SH-SY5Y (cell line): ENCODE data around the gene RPL18.

Experiments
- GATA2 ChIP-seq: IDR thresholded peaks from 2 replicates; pipeline ENCODE4 v1.6.1; 2011; ENCODE audit warnings: mild to moderate bottlenecking, low read depth, low read length
- GATA3 ChIP-seq: IDR thresholded peaks from 2 replicates; pipeline ENCODE4 v1.6.1; 2011; ENCODE audit warnings: low read depth, mild to moderate bottlenecking, low read length, moderate library complexity

- no peak for TF ChIP-seq GATA2
- TF ChIP-seq GATA3, result no peak
Observed at GRCh38 chr19:48637948-48638830, 19.2 kb upstream of the RPL18 start.
